Activated CD4-positive, CD25-positive, alpha-beta regulatory T cell treated with anti-CD3 and anti-CD28 coated beads, Interleukin-2, amount 50 U/mL, for 24 hours (primary cell): ENCODE results near the gene CSNK1G2.

Source experiments
- ATAC-seq, 2 donors: fragments of 150-1000 bp; cut with Tn5 transposase; one replicate each; pipeline ENCODE4 v1.10.0; 2021; ENCODE audit warnings: mild to moderate bottlenecking in 1 of 2, moderate library complexity in 1 of 2

CSNK1G2 gene

DNA sequence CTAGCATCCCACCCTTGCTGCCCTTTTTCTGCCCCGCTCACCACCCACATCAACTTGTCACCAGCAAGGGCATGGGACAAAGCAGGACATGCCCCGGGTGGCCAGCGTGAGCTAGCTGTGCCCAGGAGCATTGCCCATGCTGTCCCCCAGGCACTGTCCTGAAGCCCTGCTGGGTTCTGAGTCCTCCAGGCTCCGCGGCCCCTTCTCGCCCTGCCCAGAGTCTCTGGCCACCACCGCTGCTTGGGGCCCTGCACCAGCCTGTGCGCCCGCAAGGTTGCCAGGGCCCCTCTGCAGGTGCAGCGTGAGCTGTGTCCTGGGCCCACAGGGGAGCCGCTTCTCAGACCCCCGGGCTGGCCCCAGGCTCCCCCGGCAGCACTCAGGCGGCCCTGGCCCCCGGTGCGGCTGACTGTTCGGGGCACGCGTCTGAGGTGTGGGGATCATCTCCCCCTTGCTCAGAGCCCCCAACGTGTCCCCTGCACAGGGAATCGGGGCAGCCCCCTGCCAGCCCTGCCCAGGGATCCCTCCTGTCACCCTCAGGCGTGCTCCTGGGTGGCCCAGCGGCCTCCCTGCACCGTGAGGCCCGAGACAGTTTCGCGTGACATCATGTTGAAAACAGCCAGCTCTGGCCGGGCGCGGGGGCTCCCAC lies 4.1 kb downstream of the CSNK1G2 start:
- no peak for ATAC-seq

- ATAC-seq, result no peak
These were observed 4.9 kb downstream of the CSNK1G2 start for GRCh38 chr19:1945899-1946298.

- ATAC-seq, result no peak
These were observed 6.8 kb downstream of the CSNK1G2 start for GRCh38 chr19:1947651-1948209.

DNA sequence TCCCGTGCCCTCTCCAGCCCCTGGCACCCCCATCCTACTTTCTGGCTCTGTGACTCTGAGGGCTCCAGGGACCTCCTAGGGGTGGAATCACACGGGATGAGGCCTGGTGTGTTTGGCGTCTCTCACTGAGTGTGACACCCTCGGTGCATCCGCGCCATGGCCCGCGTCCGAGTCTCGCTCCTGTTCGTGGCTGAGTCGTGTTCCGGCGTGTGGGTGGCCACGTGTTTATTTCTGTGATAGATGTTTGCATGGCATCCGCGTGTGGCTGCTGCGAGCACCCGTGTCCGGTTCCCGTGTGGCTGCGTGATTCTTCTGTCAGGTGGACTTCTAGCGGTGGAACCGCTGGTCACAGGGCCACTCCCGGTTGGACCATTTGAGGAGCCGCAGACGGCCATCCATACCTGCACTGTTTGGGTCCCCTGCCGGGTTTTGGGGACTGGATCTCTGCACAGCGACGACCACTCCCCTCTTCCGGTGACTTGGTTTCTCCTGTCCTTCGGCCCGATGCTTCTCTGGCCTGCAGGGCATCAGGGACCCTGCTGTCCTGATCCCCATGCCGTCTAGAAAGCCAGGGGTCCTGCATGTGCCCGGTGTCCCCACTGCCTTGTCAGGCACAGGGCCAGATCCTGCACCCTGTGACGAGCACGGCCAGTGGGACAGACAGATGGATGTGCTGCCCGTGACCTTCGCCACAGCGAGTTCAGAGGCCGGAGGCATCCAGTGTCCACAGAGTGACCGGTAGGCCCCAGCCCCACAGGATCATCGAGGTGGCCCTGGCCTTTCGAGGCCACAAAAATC lies 8.5 kb downstream of the CSNK1G2 start:
- ATAC-seq, result no peak

GRCh38 chr19:1950640-1951039 lies 9.7 kb downstream of the CSNK1G2 start:
- no peak for ATAC-seq

DNA sequence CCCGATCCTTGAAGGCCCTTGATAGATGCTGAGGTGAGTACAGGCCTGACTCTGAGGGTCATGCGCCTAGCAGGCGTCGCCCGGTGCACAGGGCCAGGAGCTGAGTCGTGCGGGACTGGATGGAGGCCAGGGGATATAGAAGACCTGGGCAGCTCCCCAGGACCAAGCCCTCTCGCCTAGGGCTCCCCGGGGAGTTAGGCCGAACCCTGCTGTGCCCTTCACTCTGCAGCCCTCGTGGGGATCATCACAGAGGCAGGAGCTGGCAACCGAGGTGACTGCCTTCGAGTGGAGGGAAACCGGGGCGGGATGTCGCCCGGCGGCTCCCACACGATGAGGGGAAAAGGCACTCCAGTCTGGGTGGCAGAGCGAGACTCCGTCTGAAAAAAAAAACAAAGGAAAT lies 11.7 kb downstream of the CSNK1G2 start:
- ATAC-seq, result no peak

- ATAC-seq, result no peak
These were observed 12.1 kb downstream of the CSNK1G2 start for GRCh38 chr19:1953037-1953436.

DNA sequence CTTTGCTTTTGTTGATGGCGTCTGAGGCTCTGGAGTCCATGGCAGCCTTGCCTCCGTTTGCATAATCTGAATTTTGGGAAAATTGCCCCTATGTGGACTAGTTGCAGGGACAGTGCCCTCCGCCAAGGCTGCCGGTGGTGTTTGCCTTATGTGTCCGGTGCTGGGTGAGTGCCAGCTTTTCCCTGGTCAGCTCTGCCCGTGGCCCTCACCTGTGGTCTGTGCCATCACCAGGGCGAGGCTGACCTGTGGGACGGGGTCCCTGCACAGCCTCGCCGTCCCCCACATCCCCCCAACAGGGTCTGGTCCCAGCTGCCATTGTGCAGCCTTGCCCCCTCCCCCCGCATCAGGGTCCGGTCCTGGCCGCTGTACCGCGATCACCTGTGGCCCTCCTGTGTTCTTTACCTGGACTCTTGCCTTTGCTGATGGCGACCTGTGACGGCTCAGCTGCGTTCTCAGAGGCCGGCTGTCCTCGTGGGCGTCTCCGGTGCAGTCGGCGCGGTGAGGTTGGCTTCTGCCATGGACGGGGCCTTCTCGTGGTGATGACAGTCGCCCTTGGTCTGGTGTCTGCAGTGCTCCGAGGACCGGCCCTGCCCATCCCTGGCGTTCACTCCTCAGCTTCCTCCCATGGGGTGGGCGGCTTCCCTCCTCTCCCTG lies 12.6 kb downstream of the CSNK1G2 start:
- ATAC-seq, result no peak

DNA sequence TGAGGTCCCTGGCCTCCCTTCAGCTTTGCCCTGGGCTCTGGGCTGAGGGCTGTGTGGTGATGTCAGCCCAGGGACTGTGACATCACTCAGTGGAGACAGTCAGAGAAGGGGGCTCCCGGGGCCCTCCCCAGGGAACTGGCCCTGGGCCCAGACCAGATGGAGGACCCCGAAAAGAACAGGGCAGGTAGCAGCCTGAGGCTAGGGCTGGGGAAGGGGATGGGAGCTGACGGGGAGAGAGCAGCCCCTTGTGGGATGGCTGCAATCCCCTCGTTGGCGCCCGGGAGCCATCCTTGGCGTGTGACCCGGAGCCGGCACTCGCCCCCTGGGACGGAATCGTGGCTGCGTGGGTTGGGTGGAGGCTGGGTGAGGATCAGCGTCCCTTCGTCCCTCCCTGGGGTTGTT lies 13.6 kb downstream of the CSNK1G2 start:
- ATAC-seq, result no peak

DNA sequence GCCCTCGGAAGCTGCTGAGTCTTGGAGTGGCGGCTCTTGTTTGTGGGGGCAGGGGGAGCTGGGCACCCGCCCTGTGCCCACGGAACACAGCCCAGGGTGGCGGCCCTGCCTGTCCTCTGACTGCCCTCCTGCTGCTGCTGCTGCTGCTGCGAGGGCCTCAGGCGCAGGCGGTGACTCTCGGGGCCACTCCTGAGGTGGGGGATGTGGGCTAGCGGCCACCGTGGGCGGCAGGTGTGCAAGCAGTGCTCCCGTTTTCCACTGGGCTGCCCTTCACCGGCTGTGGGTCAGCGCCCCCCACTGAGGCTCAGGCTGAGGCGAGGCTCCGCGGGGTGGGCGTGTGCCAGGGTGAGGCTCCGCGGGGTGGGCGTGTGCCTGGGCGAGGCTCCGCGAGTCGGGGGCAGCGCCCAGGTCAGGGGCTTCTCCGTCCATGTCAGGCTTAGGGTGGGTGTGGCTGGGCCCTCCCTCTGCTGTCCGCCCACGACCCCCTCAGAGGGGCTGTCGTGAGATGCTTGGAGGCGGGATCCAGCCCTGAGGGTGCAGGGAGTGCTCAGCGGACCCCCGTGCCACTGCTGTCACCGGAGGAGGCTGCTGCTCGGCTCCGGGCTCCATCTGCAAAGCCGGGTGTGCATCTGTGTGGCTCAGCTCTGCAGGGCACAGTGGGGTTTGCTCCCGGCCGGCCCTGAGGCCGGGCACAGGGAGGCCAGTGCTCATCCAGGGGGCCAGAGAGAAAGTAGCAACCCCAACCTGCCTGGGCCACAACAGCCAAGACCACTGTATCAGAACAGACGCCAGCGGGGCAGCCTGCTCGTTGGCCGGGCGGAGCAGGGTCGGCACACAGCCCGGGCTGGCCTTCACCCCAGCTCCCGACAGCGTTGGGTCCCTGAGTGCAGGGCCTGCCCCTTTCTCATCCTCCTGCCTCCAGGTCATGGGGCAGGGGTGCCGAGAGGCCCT lies 14.5 kb downstream of the CSNK1G2 start:
- ATAC-seq, result no peak

- no peak for ATAC-seq
These were observed 15.1 kb downstream of the CSNK1G2 start for GRCh38 chr19:1956122-1956494.

DNA sequence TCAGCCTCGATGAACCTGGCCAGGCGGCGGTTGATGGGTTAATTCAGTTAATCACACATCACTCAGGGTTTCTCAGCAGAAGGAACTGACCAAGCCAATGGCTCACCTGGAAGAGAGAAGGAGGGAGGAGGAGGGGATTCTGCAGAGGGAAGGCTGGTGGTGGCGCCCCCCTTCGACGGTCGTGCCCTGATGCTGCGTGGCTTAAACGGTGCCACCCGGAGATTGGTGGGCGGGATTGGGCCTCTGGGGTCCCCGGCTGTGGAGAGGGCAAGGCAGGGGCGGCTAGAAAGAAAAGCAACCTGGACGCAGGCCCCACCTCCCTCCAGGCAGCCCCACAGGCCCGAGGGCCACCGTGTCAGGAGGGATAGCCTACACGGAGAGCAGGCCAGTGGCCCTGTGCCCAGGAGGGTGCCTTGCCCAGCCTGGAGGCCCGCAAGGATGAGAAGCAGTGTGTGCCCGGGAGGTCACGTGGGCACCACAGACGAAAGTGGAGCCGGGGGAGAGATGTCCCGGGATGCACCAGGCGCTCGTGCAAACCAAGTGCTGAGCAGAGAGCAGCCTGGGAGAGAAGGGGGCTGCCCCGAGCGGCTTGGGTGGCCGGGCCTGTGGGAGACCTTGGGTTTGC lies 16.0 kb downstream of the CSNK1G2 start:
- no peak for ATAC-seq

GRCh38 chr19:1957562-1958248 lies 16.7 kb downstream of the CSNK1G2 start:
- ATAC-seq, result no peak

GRCh38 chr19:1959928-1960589 lies 19.1 kb downstream of the CSNK1G2 start:
- ATAC-seq, result no peak

DNA sequence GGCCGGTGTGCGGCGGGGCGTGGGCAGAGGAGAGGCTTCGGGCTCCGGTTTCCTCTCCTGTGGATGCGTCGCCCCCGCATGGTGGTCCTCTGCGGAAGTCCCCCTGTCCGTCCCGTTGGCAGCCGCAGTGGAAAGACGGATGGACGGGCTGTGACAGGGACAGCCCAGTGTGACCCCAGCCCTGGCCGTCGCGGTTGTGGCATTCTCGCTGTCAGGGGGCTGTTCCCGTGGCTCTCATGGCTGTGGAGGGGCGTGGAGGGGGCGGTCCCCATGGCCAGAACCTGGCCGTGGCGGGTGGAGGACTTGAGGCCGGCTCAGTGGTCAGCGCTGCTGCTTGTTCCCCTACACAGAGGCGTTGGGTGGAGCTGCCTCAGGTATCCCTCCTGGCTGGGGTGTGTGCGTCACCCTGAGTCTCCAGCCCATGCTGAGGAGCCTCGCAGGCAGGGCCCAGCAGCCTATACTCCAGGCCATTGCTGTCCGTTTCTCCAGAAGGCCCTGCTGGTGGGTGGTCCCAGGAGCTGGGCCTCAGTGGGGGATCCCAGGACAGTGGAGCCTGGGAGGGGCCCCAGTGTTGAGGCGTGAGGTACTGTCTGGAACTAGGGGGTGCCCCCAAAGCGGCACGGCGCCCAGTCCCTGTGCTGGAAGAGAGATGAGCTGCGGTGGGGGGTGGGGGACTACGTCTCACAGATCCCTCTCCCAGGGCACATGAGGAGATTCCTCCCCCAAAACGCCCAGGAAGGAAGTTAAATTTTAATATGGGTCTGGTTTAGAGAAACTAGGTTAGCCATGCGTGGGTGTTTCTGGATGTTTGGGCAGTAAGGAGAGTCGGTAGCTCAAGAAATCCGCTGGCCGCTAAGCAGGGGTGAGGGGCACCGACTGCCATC lies 20.3 kb downstream of the CSNK1G2 start:
- ATAC-seq, result no peak

- ATAC-seq, result no peak
These were observed 21.7 kb downstream of the CSNK1G2 start for GRCh38 chr19:1962674-1963073.

GRCh38 chr19:1967087-1967608 lies 26.2 kb downstream of the CSNK1G2 start:
- peak in 1 of 2 donors; percentile 33 for ATAC-seq

DNA sequence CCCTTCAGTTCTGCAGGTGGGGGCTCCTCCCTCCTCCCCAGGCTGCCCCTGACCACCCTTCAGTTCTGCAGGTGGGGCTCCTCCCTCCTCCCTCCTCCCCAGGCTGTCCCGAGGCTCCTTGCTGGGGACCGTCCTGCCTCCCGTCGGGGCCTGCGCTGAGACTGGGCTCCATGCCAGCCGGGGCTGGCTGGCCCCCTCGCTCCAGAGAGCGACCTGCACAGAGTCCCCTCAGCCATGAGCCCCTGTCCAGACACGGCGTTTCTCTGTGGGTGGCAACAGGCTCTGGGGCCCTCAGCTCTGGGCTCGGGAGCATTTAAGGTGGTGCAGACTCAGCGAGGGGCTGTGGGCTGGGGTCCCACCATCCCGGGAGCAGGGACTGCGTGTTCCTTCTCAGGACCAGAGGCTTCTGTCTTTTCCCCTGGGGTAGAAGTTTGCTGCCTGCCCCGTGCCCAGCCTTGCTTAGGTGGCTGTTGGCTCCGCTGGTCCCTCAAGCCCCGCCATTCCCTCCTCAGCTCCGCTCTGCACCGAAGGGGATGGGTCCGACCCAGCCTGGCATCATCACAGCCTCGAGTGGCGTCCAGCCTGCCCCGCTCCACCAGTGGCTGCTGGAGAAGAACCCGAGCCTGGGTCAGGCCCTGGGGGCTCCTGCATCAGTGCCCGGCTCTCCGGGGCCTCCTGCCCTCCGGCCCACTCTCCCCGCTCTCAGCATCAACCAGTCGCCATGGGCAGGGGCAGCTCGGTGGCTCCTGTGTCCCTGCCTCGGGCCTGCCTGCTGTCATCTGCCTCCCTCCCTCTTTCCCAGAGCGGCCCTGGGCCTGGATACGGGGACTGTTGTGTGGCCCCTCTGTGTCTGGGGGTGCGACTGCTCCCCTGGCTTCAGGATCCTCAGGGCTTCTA lies 27.6 kb downstream of the CSNK1G2 start:
- ATAC-seq, result no peak
